ENCODE results near the gene MOSMO.
"Not testable (repeated sequence)": the region's sequence is repeated elsewhere in the genome, so short reads cannot be mapped to it uniquely, and the experiment has no call there.

Gene MOSMO

GRCh38 chr16:22124583-22125284 is 116.8 kb downstream of the MOSMO start:
- in situ Hi-C loops (cut with MboI; ENCODE audit: low sequenced_read_pairs), result no loop called here

- in situ Hi-C loops (cut with MboI; ENCODE audit: low sequenced_read_pairs), result no loop called here
Measured at GRCh38 chr16:22126037-22126558, 118.2 kb downstream of the MOSMO start.

GRCh38 chr16:22128537-22128936 is 120.6 kb downstream of the MOSMO start:
- in situ Hi-C loops (cut with MboI; ENCODE audit: low sequenced_read_pairs), result not testable (repeated sequence)

GRCh38 chr16:22130528-22130927 is 122.6 kb downstream of the MOSMO start:
- in situ Hi-C loops (cut with MboI; ENCODE audit: low sequenced_read_pairs), result no loop called here

GRCh38 chr16:22132801-22133200 is 124.9 kb downstream of the MOSMO start:
- in situ Hi-C loops (cut with MboI; ENCODE audit: low sequenced_read_pairs), result no loop called here

Data from HL-60/S4 treated with phorbol 12-myristate 13-acetate at 8.2 ng/mL for 4 days and 3 days (cell line).